Caco-2 (cell line): ENCODE measurements around the gene LBHD1. TPM values are rescaled to one million over a fixed set of nuclear protein-coding genes. Genes with fewer than 3 reads are reported as not detected.

Source experiments
- BruUV-seq: library from RNA; stranded (reverse); fragments of 400-500 nt; replicated peaks from 2 replicates; lab custom pipeline; 2021; lab: Mats Ljungman, UMichigan
- CTCF ChIA-PET: fragments of 300-600 bp; sonication (Branson Sonifier 250); formaldehyde crosslinking; loops from one replicate; lab custom pipeline; 2022; ENCODE audit warnings: antibody characterized with exemption; lab: Charles Lee
- POLR2A ChIA-PET: fragments of 300-600 bp; sonication (Branson Sonifier 250); formaldehyde crosslinking; loops from one replicate; lab custom pipeline; 2022; ENCODE audit warnings: antibody characterized with exemption; lab: Charles Lee
- DNase-seq, 2 experiments: peaks; one replicate each; pipeline versions ENCODE4 v3.0.0 to v3.0.0-alpha.2; 2020 to 2022
- H3K27me3 ChIP-seq: replicated peaks from 2 replicates; pipeline ENCODE4 v1.6.0; 2011; ENCODE audit warnings: low read length; ENCODE audit not compliant: control insufficient read depth, insufficient read depth
- H3K36me3 ChIP-seq: 2 replicates; pipeline ENCODE4 v1.5.1; 2011; ENCODE audit warnings: low read length; ENCODE audit not compliant: control insufficient read depth, insufficient read depth
- H3K4me1 ChIP-seq: fragments of 250-450 bp; sonication (Bioruptor Pico); 2 replicates; pipeline ENCODE4 v1.5.1; 2020; ENCODE audit warnings: mild to moderate bottlenecking
- H3K4me3 ChIP-seq: 2 replicates; pipeline ENCODE4 v1.5.1; 2011; ENCODE audit warnings: low read depth, mild to moderate bottlenecking, control low read depth, low read length
- H3K9me3 ChIP-seq: fragments of 250-450 bp; sonication (Bioruptor Pico); 2 replicates; pipeline ENCODE4 v1.5.1; 2020; ENCODE audit warnings: mild to moderate bottlenecking, moderate library complexity
- H3K27ac Mint-ChIP-seq: one replicate; pipeline ENCODE4 v1.8.0; 2022; ENCODE audit warnings: mixed read lengths; ENCODE audit not compliant: unreplicated experiment
- H3K27me3 Mint-ChIP-seq: one replicate; pipeline ENCODE4 v1.8.0; 2022; ENCODE audit warnings: mixed read lengths; ENCODE audit not compliant: insufficient read depth, unreplicated experiment
- H3K36me3 Mint-ChIP-seq: one replicate; pipeline ENCODE4 v1.8.0; 2022; ENCODE audit warnings: mild to moderate bottlenecking, mixed read lengths; ENCODE audit not compliant: insufficient read depth, unreplicated experiment
- H3K4me1 Mint-ChIP-seq: one replicate; pipeline ENCODE4 v1.8.0; 2022; ENCODE audit warnings: low read depth, mixed read lengths; ENCODE audit not compliant: unreplicated experiment
- H3K4me3 Mint-ChIP-seq: one replicate; pipeline ENCODE4 v1.8.0; 2022; ENCODE audit warnings: mild to moderate bottlenecking, moderate library complexity, mixed read lengths; ENCODE audit not compliant: unreplicated experiment
- H3K9me3 Mint-ChIP-seq: one replicate; pipeline ENCODE4 v1.8.0; 2022; ENCODE audit warnings: mixed read lengths; ENCODE audit not compliant: unreplicated experiment
- intact Hi-C: fragments of 100-400 bp; cut with micrococcal nuclease; formaldehyde crosslinking; loops from one replicate; pipeline ENCODE4 v1.10.0; 2022; ENCODE audit not compliant: unreplicated experiment
- total RNA-seq: library from RNA; stranded (reverse); gene quantifications from 2 replicates; pipeline ENCODE4 v1.2.3, GENCODE V29; 2022
- TF ChIP-seq, protein P1 (sequence below), 2 experiments: fragments of 200-600 bp in 1 of 2; IDR thresholded peaks; 1 replicate in 1 of 2; 2 replicates in 1 of 2; pipeline versions ENCODE4 v1.5.1 to v1.8.0; 2011 to 2022; ENCODE audit warnings: antibody characterized with exemption in 1 of 2, control low read depth in 1 of 2, inconsistent platforms in 1 of 2, low read depth in 1 of 2, low read length in 1 of 2, mild to moderate bottlenecking in 1 of 2, moderate library complexity in 1 of 2; ENCODE audit not compliant: insufficient read depth in 1 of 2, severe bottlenecking in 1 of 2, unreplicated experiment in 1 of 2

LBHD1 gene
- total RNA-seq, 1 experiment from 2014 or later, result 11.9 TPM

DNA sequence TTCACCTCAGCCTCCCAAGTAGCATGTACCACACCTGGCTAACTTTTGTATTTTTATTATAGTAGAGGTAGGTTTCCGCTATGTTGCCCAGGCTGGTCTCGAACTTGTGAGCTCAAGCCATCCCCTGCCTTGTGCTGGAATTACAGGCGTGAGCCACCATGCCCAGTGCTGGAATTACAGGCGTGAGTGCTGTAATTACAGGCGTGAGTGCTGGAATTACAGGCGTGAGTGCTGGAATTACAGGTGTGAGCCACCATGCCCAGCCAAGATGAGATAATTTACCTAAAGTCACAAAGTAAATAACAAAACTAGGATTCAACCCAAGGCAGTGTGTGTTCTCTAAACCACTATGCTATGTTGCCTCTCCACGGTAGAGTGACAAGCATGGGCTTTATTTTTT, 10.5 kb upstream of the LBHD1 start:
- no peak overlapping the region for H3K4me3 ChIP-seq
- H3K36me3 ChIP-seq, result no peaks in the 10 kb centered on the region
- CTCF ChIA-PET, result interaction anchor here (0.6 kb wide), 1 partner anchor 341 kb away, joined by 5 read pairs; no protein-coding TSS in a partner anchor
- peaks cover 7% of the 10 kb centered on the region for H3K4me1 Mint-ChIP-seq
- TF ChIP-seq, protein P1, sequence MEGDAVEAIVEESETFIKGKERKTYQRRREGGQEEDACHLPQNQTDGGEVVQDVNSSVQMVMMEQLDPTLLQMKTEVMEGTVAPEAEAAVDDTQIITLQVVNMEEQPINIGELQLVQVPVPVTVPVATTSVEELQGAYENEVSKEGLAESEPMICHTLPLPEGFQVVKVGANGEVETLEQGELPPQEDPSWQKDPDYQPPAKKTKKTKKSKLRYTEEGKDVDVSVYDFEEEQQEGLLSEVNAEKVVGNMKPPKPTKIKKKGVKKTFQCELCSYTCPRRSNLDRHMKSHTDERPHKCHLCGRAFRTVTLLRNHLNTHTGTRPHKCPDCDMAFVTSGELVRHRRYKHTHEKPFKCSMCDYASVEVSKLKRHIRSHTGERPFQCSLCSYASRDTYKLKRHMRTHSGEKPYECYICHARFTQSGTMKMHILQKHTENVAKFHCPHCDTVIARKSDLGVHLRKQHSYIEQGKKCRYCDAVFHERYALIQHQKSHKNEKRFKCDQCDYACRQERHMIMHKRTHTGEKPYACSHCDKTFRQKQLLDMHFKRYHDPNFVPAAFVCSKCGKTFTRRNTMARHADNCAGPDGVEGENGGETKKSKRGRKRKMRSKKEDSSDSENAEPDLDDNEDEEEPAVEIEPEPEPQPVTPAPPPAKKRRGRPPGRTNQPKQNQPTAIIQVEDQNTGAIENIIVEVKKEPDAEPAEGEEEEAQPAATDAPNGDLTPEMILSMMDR (IDR thresholded peaks at IDR 0.05; ENCODE audit: insufficient read depth in 1 of 2, low read depth in 1 of 2, low read length in 1 of 2, severe bottlenecking in 1 of 2, unreplicated experiment in 1 of 2), result no peak
- H3K27me3 ChIP-seq, result no peaks in the 10 kb centered on the region
- intact Hi-C loops, result no loop called here
- no peak overlapping the region for H3K4me3 Mint-ChIP-seq
- no peaks in the 10 kb centered on the region for H3K9me3 Mint-ChIP-seq
- no peak for DNase-seq
- no peaks in the 10 kb centered on the region for H3K9me3 ChIP-seq
- BruUV-seq, result no TSS peak
- H3K27ac Mint-ChIP-seq, result no peak overlapping the region
- H3K4me1 ChIP-seq, result no peaks in the 10 kb centered on the region; the same call in 1 of the 2 replicates
- H3K27me3 Mint-ChIP-seq, result no peaks in the 10 kb centered on the region
- H3K36me3 Mint-ChIP-seq, result peaks cover 7% of the 10 kb centered on the region
- POLR2A ChIA-PET, result no interaction called here

DNA sequence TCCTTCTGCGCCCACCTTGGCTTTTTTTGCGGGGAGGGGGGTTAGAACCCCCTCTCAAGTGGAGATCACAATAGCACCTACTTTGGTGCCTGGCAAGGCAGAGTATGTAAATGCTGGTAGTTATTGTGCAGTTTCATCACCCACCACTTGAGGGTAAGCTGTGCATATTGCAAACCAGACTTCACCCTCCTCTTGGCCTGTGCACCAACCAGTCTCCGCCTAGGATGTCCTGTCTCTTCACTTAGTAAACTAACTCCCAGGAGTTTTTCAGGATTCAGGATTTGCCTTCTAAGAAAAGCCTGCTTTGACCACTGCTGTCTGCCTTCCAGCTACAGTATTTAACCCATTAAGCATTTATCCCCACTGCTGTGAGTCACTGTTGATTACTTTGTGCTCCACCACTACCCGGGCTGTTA, 8.8 kb upstream of the LBHD1 start:
- no peaks in the 10 kb centered on the region for H3K36me3 ChIP-seq
- ChIA-PET CTCF (interaction anchor here (0.6 to 1.5 kb wide), 7 partner anchors 14 to 91 kb away, joined by 3 to 12 read pairs (median 5); partner anchors contain the start of genes C11orf98, CSKMT, TAF6L and ZBTB3), POLR2A (interaction anchor here (0.8 to 1.5 kb wide), 4 partner anchors 9 to 89 kb away, joined by 4 to 7 read pairs (median 5); partner anchors contain the start of genes C11orf98, CSKMT, LBHD1 and TUT1)
- peaks cover 15% of the 10 kb centered on the region for H3K4me1 Mint-ChIP-seq
- no peaks in the 10 kb centered on the region for H3K27me3 ChIP-seq
- no peak overlapping the region for H3K4me3 ChIP-seq
- intact Hi-C loops, result loop anchor here (1.0 kb wide), 1 partner anchor 41 kb away; no protein-coding TSS in a partner anchor
- peak overlapping the region; percentile 38 for H3K4me3 Mint-ChIP-seq
- no peaks in the 10 kb centered on the region; the same call in 1 of the 2 replicates for H3K4me1 ChIP-seq
- TF ChIP-seq, protein P1 (IDR thresholded peaks at IDR 0.05; ENCODE audit: insufficient read depth in 1 of 2, low read depth in 1 of 2, low read length in 1 of 2, severe bottlenecking in 1 of 2, unreplicated experiment in 1 of 2), result peak; percentile 45 to 66
- peaks cover 13% of the 10 kb centered on the region for H3K36me3 Mint-ChIP-seq
- H3K9me3 ChIP-seq, result no peaks in the 10 kb centered on the region
- H3K27ac Mint-ChIP-seq, result peak overlapping the region; percentile 49
- H3K27me3 Mint-ChIP-seq, result no peaks in the 10 kb centered on the region
- H3K9me3 Mint-ChIP-seq, result no peaks in the 10 kb centered on the region
- no TSS peak for BruUV-seq
- DNase-seq, result peak; percentile 66 to 76

DNA sequence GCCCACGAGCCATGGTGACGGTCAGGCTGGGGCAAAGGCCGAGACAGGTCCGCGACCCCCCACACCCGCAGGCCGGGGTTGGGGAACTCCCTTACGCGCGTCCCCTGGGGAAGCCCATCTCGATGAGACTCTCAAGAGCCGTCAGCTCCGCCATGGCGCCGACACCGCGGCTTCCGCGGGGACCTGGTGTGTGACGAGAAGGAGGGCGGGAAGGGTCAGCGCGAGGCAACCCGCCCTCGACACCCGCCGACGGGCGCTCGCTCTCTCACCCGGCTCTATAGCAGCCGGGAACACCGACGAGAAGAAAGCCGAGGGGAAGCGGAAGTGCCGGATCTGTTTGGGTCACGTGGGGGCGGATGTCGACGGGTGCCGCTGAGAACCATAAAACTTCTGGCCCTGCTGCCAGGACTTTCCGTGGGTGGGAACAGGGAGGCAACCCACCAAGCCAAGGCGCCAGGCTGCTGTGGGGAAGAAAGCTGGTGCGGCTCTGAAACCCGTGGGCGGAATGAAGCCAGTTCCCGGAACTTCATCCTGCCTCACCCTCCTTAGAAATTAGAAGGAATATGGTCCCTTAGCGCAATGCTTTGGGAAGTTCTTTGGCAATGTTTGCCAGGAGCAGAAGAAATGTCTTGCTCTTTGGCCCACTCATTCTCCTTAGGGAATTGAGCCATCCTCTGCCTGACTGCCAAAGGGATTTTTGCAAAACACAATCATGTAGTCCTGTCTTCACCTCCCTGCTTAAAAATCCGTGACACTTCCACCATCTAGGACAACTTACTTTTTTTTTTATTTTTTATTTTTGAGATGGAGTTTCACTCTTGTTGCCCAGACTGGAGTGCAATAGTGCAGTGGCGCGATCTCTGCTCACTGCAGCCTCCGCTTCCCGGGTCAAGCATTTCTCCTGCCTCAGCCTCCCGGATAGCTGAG, 7.0 kb upstream of the LBHD1 start, which contains the start of gene UBXN1:
UBXN1 (minus strand) TSS at position 304 of the 927 bp plus-strand sequence; CDS start at position 154, 150 bp downstream.
- TF ChIP-seq, protein P1 (IDR thresholded peaks at IDR 0.05; ENCODE audit: insufficient read depth in 1 of 2, low read depth in 1 of 2, low read length in 1 of 2, severe bottlenecking in 1 of 2, unreplicated experiment in 1 of 2), result no peak
- no peaks in the 10 kb centered on the region for H3K27me3 ChIP-seq
- no peaks in the 10 kb centered on the region for H3K9me3 ChIP-seq
- Mint-ChIP-seq H3K4me3 (peak within 1 kb of the TSS; percentile 81), H3K4me1 (peaks cover 15% of the 10 kb centered on the region), H3K27ac (peak within 1 kb of the TSS; percentile 91), H3K36me3 (peaks cover 26% of the 10 kb centered on the region), H3K9me3 (no peaks in the 10 kb centered on the region), H3K27me3 (no peaks in the 10 kb centered on the region)
- CTCF ChIA-PET, result no interaction called here
- peak; percentile 87 to 88 for DNase-seq
- H3K4me1 ChIP-seq, result no peaks in the 10 kb centered on the region; the same call in 1 of the 2 replicates
- peak within 1 kb of the TSS; percentile 95 for H3K4me3 ChIP-seq
- intact Hi-C loops, result loop anchor here (1.0 to 10.0 kb wide), 3 partner anchors 8 to 284 kb away; partner anchors contain the start of gene UQCC3
- no peaks in the 10 kb centered on the region for H3K36me3 ChIP-seq
- POLR2A ChIA-PET, result interaction anchor here (0.6 kb wide), 1 partner anchor 177 kb away, joined by 8 read pairs; no protein-coding TSS in a partner anchor
- TSS peak; percentile 64 for BruUV-seq
